MCF 10A (cell line): ENCODE data around the gene MAPK6. TPM values are rescaled to one million over a fixed set of nuclear protein-coding genes. Genes with fewer than 3 reads are reported as not detected.
A peak's percentile ranks its signal among the peaks of the same experiment; 100 is the strongest.

Experiments used
- BruUV-seq: library from RNA; stranded (reverse); fragments of 400-500 nt; replicated peaks from 2 replicates; lab custom pipeline; 2021; lab: Mats Ljungman, UMichigan
- CTCF ChIA-PET: fragments of 300-600 bp; sonication (Branson Sonifier 250); formaldehyde crosslinking; extraction: SDS; loops from one replicate; lab custom pipeline; 2021; ENCODE audit warnings: antibody characterized with exemption, inconsistent platforms; lab: Yijun Ruan, JAX
- POLR2A ChIA-PET: fragments of 300-600, 350-650 bp; sonication (Branson Sonifier 250); formaldehyde crosslinking; extraction: SDS; loops from one replicate; lab custom pipeline; 2020; ENCODE audit warnings: antibody characterized with exemption, inconsistent platforms; lab: Yijun Ruan, JAX
- DNase-seq: peaks from one replicate; pipeline ENCODE4 v3.0.0-alpha.2; 2018; ENCODE audit not compliant: unreplicated experiment
- H3K27ac Mint-ChIP-seq: one replicate; pipeline ENCODE4 v1.8.0; 2022; ENCODE audit warnings: mild to moderate bottlenecking, low read depth, mixed read lengths; ENCODE audit not compliant: unreplicated experiment
- H3K27me3 Mint-ChIP-seq: one replicate; pipeline ENCODE4 v1.8.0; 2022; ENCODE audit warnings: mixed read lengths; ENCODE audit not compliant: insufficient read depth, unreplicated experiment
- H3K36me3 Mint-ChIP-seq: one replicate; pipeline ENCODE4 v1.8.0; 2022; ENCODE audit warnings: mild to moderate bottlenecking, moderate library complexity, mixed read lengths; ENCODE audit not compliant: insufficient read depth, unreplicated experiment
- H3K4me1 Mint-ChIP-seq: one replicate; pipeline ENCODE4 v1.8.0; 2022; ENCODE audit warnings: mixed read lengths; ENCODE audit not compliant: insufficient read depth, unreplicated experiment
- H3K4me3 Mint-ChIP-seq: one replicate; pipeline ENCODE4 v1.8.0; 2022; ENCODE audit warnings: mild to moderate bottlenecking, moderate library complexity, mixed read lengths; ENCODE audit not compliant: unreplicated experiment
- H3K9me3 Mint-ChIP-seq: one replicate; pipeline ENCODE4 v1.8.0; 2022; ENCODE audit warnings: mixed read lengths; ENCODE audit not compliant: unreplicated experiment
- CTCF ChIP-seq: fragments of 200-600 bp; IDR thresholded peaks from one replicate; pipeline ENCODE4 v1.8.0; 2022; ENCODE audit warnings: antibody characterized with exemption, mild to moderate bottlenecking; ENCODE audit not compliant: unreplicated experiment
- intact Hi-C: fragments of 100-400 bp; cut with micrococcal nuclease; formaldehyde crosslinking; loops from 2 replicates; pipeline ENCODE4 v1.14.1; 2022
- total RNA-seq: library from RNA; stranded (reverse); gene quantifications from 2 replicates; pipeline ENCODE4 v1.2.3, GENCODE V29; 2022

Gene MAPK6
- total RNA-seq, 1 experiment from 2014 or later = 106 TPM

- POLR2A ChIA-PET = interaction anchor here (0.6 to 4.1 kb wide), 5 partner anchors 11 to 38 kb away, joined by 3 to 17 read pairs (median 8); partner anchors contain the start of gene LEO1
- DNase-seq = no peak
- Mint-ChIP-seq H3K27ac (no peak overlapping the region), H3K4me1 (peaks cover 42% of the 10 kb centered on the region), H3K9me3 (no peaks in the 10 kb centered on the region), H3K36me3 (no peaks in the 10 kb centered on the region), H3K27me3 (no peaks in the 10 kb centered on the region), H3K4me3 (no peak overlapping the region)
- TF ChIP-seq CTCF = no peak
- CTCF ChIA-PET = interaction anchor here (0.6 kb wide), 1 partner anchor 41 kb away, joined by 3 read pairs; no protein-coding TSS in a partner anchor
- intact Hi-C loops = no loop called here
- BruUV-seq = no TSS peak
Measured at GRCh38 chr15:52008698-52009434, 10.2 kb upstream of the MAPK6 start.

GRCh38 chr15:52010633-52011595 is 8.1 kb upstream of the MAPK6 start:
- peak; percentile 95 for DNase-seq
- Mint-ChIP-seq H3K9me3 (no peaks in the 10 kb centered on the region), H3K4me3 (no peak overlapping the region), H3K27ac (peak overlapping the region; percentile 88), H3K36me3 (no peaks in the 10 kb centered on the region), H3K4me1 (peaks cover 41% of the 10 kb centered on the region), H3K27me3 (no peaks in the 10 kb centered on the region)
- intact Hi-C loops = no loop called here
- TF ChIP-seq CTCF = no peak
- no TSS peak for BruUV-seq
- CTCF ChIA-PET = interaction anchor here (0.6 to 1.4 kb wide), 4 partner anchors 13 to 238 kb away, joined by 3 to 6 read pairs (median 4); no protein-coding TSS in a partner anchor
- POLR2A ChIA-PET = interaction anchor here (0.6 to 4.1 kb wide), 12 partner anchors 10 to 165 kb away, joined by 3 to 42 read pairs (median 6); partner anchors contain the start of gene LEO1

GRCh38 chr15:52011711-52012144 is 7.3 kb upstream of the MAPK6 start:
- intact Hi-C loops = no loop called here
- BruUV-seq = no TSS peak
- peaks cover 41% of the 10 kb centered on the region for H3K4me1 Mint-ChIP-seq
- no peaks in the 10 kb centered on the region for H3K27me3 Mint-ChIP-seq
- no peak for TF ChIP-seq CTCF
- ChIA-PET POLR2A (interaction anchor here (0.6 to 4.1 kb wide), 14 partner anchors 9 to 88 kb away, joined by 3 to 42 read pairs (median 4); partner anchors contain the start of gene LEO1), CTCF (interaction anchor here (0.9 to 1.4 kb wide), 3 partner anchors 14 to 67 kb away, joined by 3 to 6 read pairs (median 3); no protein-coding TSS in a partner anchor)
- no peak overlapping the region for H3K4me3 Mint-ChIP-seq
- H3K36me3 Mint-ChIP-seq = no peaks in the 10 kb centered on the region
- H3K27ac Mint-ChIP-seq = peak overlapping the region; percentile 88
- peak; percentile 34 for DNase-seq
- H3K9me3 Mint-ChIP-seq = no peaks in the 10 kb centered on the region
